ENCODE data around the gene FARS2.

FARS2 gene

GRCh38 chr6:5357486-5357885 is 96.2 kb downstream of the FARS2 start:
- no peak for DNase-seq (ENCODE audit: low read depth)
- no peak overlapping the region for H3K4me3 ChIP-seq (ENCODE audit: low read depth, low read length)
- no peak for TF ChIP-seq CTCF (conservative IDR thresholded peaks at IDR 0.05; ENCODE audit: low read depth, low read length)

GRCh38 chr6:5359417-5359816 is 98.1 kb downstream of the FARS2 start:
- DNase-seq (ENCODE audit: low read depth): no peak
- no peak for TF ChIP-seq CTCF (conservative IDR thresholded peaks at IDR 0.05; ENCODE audit: low read depth, low read length)
- H3K4me3 ChIP-seq (ENCODE audit: low read depth, low read length): no peak overlapping the region

DNA sequence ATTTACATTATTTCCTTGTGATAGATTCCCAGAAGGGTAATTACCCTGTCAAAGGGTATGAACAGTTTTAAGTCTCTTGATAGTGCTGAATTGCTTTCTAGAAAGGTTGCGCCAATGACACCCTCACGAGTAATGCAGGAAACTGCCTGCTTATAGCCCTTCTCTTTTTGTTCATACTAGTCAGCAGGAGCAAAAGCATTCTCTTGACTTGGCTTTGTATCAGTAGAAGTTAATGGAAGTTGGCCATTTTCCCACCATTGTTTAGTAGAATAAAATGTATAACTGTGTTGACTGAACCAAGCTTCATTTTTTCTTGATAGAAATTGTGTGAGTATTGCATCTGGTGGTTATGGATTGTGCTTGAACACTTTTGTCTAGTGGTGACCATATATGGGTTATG is 100.1 kb downstream of the FARS2 start:
- no peak for DNase-seq (ENCODE audit: low read depth)
- TF ChIP-seq CTCF (conservative IDR thresholded peaks at IDR 0.05; ENCODE audit: low read depth, low read length): no peak
- no peak overlapping the region for H3K4me3 ChIP-seq (ENCODE audit: low read depth, low read length)

DNA sequence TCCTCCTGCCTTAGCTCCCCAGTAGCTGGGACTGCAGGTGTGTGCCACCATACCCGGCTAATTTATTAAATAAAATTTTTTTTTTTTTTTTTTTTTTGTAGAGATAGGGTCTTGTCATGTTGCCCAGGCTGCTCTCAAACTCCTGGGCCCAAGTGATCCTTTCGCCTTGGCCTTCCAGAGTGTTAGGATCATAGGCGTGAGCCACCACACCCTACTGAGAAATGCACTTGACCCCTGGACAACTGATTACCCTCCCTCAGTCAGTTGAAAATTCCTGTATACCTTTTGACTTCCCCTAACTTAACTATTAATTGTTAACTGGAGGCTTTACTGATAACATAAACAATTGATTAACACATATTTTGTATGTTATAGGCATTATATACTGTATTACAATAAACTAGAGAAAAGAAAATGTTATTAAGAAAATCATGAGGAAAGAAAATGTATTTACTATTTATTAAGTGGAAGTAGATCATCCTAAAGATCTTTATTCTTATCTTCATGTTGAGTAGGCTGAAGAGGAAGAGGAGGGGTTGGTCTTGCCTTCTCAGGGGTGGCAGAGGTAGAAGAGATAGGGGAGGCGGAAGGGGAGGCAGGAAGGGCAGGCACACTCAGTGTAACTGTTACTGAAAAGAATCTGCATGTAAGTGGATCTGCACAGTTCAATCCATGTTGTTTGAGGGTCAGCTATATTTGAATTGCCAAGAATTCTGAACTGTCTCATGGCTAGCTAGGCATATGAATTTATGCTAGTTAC is 104.3 kb downstream of the FARS2 start:
- no peak for TF ChIP-seq CTCF (conservative IDR thresholded peaks at IDR 0.05; ENCODE audit: low read depth, low read length)
- H3K4me3 ChIP-seq (ENCODE audit: low read depth, low read length): no peak overlapping the region
- no peak for DNase-seq (ENCODE audit: low read depth)

- H3K4me3 ChIP-seq (ENCODE audit: low read depth, low read length): no peak overlapping the region
- DNase-seq (ENCODE audit: low read depth): no peak
- no peak for TF ChIP-seq CTCF (conservative IDR thresholded peaks at IDR 0.05; ENCODE audit: low read depth, low read length)
Observed at GRCh38 chr6:5366941-5367340, 105.6 kb downstream of the FARS2 start.

- H3K4me3 ChIP-seq (ENCODE audit: low read depth, low read length): no peak overlapping the region
- no peak for DNase-seq (ENCODE audit: low read depth)
- no peak for TF ChIP-seq CTCF (conservative IDR thresholded peaks at IDR 0.05; ENCODE audit: low read depth, low read length)
Observed at GRCh38 chr6:5367510-5367909, 106.2 kb downstream of the FARS2 start.

GRCh38 chr6:5373430-5373829 is 112.1 kb downstream of the FARS2 start:
- DNase-seq (ENCODE audit: low read depth): no peak
- TF ChIP-seq CTCF (conservative IDR thresholded peaks at IDR 0.05; ENCODE audit: low read depth, low read length): no peak
- no peak overlapping the region for H3K4me3 ChIP-seq (ENCODE audit: low read depth, low read length)
